Sigmoid colon (tissue), 4 donors: ENCODE results near the gene KIF13A.

Source experiments
- EP300 ChIP-seq, 4 donors: sonication (generic); formaldehyde crosslinking; IDR thresholded peaks; one replicate each; pipeline ENCODE4 v1.6.1; 2017; ENCODE audit warnings: antibody characterized with exemption in 4 of 4
- POLR2AphosphoS5 ChIP-seq, 4 donors: sonication (generic); formaldehyde crosslinking; IDR thresholded peaks; one replicate each; pipeline ENCODE4 v1.6.1; 2017; ENCODE audit warnings: antibody characterized with exemption in 4 of 4
- TF ChIP-seq, protein P1 (sequence below), 4 experiments: fragments of 450-650 bp in 3 of 4; fragments of 200-600 bp in 1 of 4; IDR thresholded peaks; one replicate each; pipeline ENCODE4 v1.5.1; 2016 to 2019; ENCODE audit warnings: antibody characterized with exemption in 4 of 4, mild to moderate bottlenecking in 3 of 4, moderate library complexity in 2 of 4

DNA sequence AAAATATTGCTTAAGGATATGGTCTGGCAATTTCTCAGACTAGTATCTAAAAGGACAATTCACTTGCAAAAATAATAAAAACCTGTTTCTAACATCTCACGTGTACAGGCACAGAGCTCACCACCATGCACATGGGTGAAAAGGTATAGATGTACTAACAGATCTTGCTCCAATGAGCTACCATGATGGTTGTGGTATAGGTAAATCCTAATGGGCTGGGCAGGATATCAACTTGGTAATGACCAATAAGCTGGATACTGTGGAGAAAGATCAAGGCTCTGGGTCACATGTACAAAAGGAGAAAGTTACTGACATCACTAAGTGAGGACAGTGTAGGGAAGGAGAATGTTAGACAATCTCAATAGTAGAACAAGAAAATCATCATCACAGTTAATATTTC lies 169.7 kb downstream of the KIF13A start:
- TF ChIP-seq EP300 (IDR thresholded peaks at IDR 0.05): no peak
- TF ChIP-seq, protein P1, sequence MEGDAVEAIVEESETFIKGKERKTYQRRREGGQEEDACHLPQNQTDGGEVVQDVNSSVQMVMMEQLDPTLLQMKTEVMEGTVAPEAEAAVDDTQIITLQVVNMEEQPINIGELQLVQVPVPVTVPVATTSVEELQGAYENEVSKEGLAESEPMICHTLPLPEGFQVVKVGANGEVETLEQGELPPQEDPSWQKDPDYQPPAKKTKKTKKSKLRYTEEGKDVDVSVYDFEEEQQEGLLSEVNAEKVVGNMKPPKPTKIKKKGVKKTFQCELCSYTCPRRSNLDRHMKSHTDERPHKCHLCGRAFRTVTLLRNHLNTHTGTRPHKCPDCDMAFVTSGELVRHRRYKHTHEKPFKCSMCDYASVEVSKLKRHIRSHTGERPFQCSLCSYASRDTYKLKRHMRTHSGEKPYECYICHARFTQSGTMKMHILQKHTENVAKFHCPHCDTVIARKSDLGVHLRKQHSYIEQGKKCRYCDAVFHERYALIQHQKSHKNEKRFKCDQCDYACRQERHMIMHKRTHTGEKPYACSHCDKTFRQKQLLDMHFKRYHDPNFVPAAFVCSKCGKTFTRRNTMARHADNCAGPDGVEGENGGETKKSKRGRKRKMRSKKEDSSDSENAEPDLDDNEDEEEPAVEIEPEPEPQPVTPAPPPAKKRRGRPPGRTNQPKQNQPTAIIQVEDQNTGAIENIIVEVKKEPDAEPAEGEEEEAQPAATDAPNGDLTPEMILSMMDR (IDR thresholded peaks at IDR 0.05): no peak
- no peak for TF ChIP-seq POLR2AphosphoS5 (IDR thresholded peaks at IDR 0.05)
